Endodermal cell (in vitro differentiated cells): ENCODE measurements around the gene EPB41L3. TPM values are rescaled to one million over a fixed set of nuclear protein-coding genes. Genes with fewer than 3 reads are reported as not detected.
"Not testable (repeated sequence)": the region's sequence is repeated elsewhere in the genome, so short reads cannot be mapped to it uniquely, and the experiment has no call there.

Experiments
- DNase-seq: peaks from one replicate; pipeline ENCODE4 v3.0.0-alpha.2; 2017
- H3K27ac ChIP-seq: 2 replicates; pipeline ENCODE4 v1.5.1; 2013; ENCODE audit warnings: mild to moderate bottlenecking, low read depth, low read length, moderate library complexity
- H3K27me3 ChIP-seq: 2 replicates; pipeline ENCODE4 v1.6.1; 2013; ENCODE audit warnings: mild to moderate bottlenecking, low read length, moderate library complexity; ENCODE audit not compliant: insufficient read depth, control insufficient read depth, poor library complexity, severe bottlenecking
- H3K36me3 ChIP-seq: 2 replicates; pipeline ENCODE4 v1.7.0; 2013; ENCODE audit warnings: mild to moderate bottlenecking, low read length, moderate library complexity; ENCODE audit not compliant: control insufficient read depth, insufficient read depth
- H3K4me1 ChIP-seq: one replicate; pipeline ENCODE4 v1.7.0; 2013; ENCODE audit warnings: low read length; ENCODE audit not compliant: control insufficient read depth, insufficient read depth
- H3K4me3 ChIP-seq: 2 replicates; pipeline ENCODE4 v1.5.1; 2013; ENCODE audit warnings: mild to moderate bottlenecking, low read length, moderate library complexity
- H3K9ac ChIP-seq: 2 replicates; pipeline ENCODE4 v1.6.1; 2013; ENCODE audit warnings: mild to moderate bottlenecking, low read length, moderate library complexity; ENCODE audit not compliant: poor library complexity, severe bottlenecking; ENCODE audit errors: extremely low read depth
- H3K9me3 ChIP-seq: 2 replicates; pipeline ENCODE4 v1.6.1; 2013; ENCODE audit warnings: mild to moderate bottlenecking, low read length, moderate library complexity; ENCODE audit not compliant: control insufficient read depth
- H3K27ac Mint-ChIP-seq: 2 replicates; pipeline ENCODE4 v1.8.0; 2020; ENCODE audit warnings: mixed read lengths
- H3K27me3 Mint-ChIP-seq: 2 replicates; pipeline ENCODE4 v1.8.0; 2021; ENCODE audit warnings: mild to moderate bottlenecking, mixed read lengths; ENCODE audit not compliant: insufficient read depth
- H3K36me3 Mint-ChIP-seq: 2 replicates; pipeline ENCODE4 v1.8.0; 2020; ENCODE audit warnings: low read depth, mixed read lengths
- H3K4me1 Mint-ChIP-seq: 2 replicates; pipeline ENCODE4 v1.8.0; 2020; ENCODE audit warnings: mixed read lengths
- H3K4me3 Mint-ChIP-seq: 2 replicates; pipeline ENCODE4 v1.8.0; 2020; ENCODE audit warnings: mild to moderate bottlenecking, moderate library complexity, mixed read lengths
- H3K9me3 Mint-ChIP-seq: 2 replicates; pipeline ENCODE4 v1.8.0; 2020; ENCODE audit warnings: mild to moderate bottlenecking, mixed read lengths
- CTCF ChIP-seq: fragments of 200-600 bp; sonication (generic); conservative IDR thresholded peaks from 2 replicates; pipeline ENCODE4 v1.5.0; 2021; ENCODE audit warnings: antibody characterized with exemption, mild to moderate bottlenecking
- WGBS, 2 experiments: methylation state at CpG; one replicate each; pipeline versions ENCODE4 v1.1.5 to v1.1.7; 2013; ENCODE audit warnings: missing lambda C conversion rate in 2 of 2, mixed read lengths in 1 of 2; ENCODE audit not compliant: insufficient coverage in 1 of 2, insufficient read length in 1 of 2; 5-methylcytosine and 5-hydroxymethylcytosine counted together
- total RNA-seq, 2 donors: library from RNA; stranded (reverse); fragmentation: NEBNext Ultra II Directional in 1 of 2; extraction: Animal tissue kit (Norgen Biotek cat#: 25700) in 1 of 2; gene quantifications; 2 replicates in 1 of 2; 3 replicates in 1 of 2; pipeline ENCODE4 v1.2.1, GENCODE V29; 2021

Gene EPB41L3
- total RNA-seq, 2 donors from 2014 or later, result 49.3 to 51.6 TPM

DNA sequence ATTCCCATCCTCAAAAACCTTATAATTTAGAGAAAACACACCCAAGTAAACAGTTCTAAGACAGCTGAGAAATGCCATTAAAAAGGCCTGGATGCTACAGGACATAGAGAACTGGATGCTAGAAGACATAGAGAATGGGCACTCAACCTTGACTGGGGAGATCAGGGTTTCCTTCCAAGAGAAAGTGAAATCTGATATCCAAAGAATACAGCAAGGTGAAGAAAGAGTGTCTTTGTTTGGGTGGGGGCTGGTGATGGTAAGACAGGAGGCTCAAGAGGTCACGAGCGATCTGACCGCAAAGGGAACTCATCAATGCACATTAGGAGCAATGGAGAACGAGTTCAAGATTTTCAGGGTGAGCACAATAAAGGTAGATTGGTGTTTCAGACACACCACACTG is 31.6 kb downstream of the EPB41L3 start:
- H3K9me3 ChIP-seq, result no peaks in the 10 kb centered on the region

DNA sequence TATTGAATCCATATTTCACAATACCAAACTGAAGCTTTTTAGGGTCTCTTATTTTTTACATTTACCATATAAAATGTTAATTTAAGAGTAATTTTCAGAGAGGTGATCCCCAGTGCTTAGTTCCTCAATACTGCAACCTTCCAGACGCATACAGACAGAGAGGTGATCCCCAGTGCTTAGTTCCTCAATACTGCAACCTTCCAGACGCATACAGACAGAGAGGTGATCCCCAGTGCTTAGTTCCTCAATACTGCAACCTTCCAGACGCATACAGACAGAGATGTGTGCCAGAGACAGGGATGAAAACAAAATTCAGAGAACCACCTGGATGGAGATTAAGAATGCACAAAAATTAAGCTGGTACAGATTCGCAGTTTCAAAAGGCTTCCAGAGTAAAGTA is 32.3 kb downstream of the EPB41L3 start:
- not testable (repeated sequence) for H3K27me3 Mint-ChIP-seq, H3K36me3 ChIP-seq, H3K27ac Mint-ChIP-seq, H3K9me3 Mint-ChIP-seq, H3K9me3 ChIP-seq, H3K27me3 ChIP-seq, DNase-seq, H3K36me3 Mint-ChIP-seq, H3K27ac ChIP-seq, H3K9ac ChIP-seq, H3K4me3 Mint-ChIP-seq, H3K4me3 ChIP-seq, H3K4me1 ChIP-seq
- H3K4me1 Mint-ChIP-seq, result peaks cover 48% of the 10 kb centered on the region
- WGBS, 2 experiments, result 93 to 97% methylated on average over 1 to 4 of the region's 4 CpGs

More for the DNA sequence above, 31.6 kb downstream of the EPB41L3 start:
- no peak overlapping the region for H3K4me3 Mint-ChIP-seq
- H3K36me3 Mint-ChIP-seq, result no peaks in the 10 kb centered on the region
- no peak for TF ChIP-seq CTCF
- no peak overlapping the region for H3K4me3 ChIP-seq
- DNase-seq, result no peak
- H3K4me1 ChIP-seq, result peaks cover 13% of the 10 kb centered on the region
- no peak overlapping the region for H3K27ac Mint-ChIP-seq
- no peak overlapping the region for H3K9ac ChIP-seq
- H3K9me3 Mint-ChIP-seq, result no peaks in the 10 kb centered on the region
- H3K4me1 Mint-ChIP-seq, result peaks cover 50% of the 10 kb centered on the region
- H3K27me3 ChIP-seq, result no peaks in the 10 kb centered on the region
- H3K27ac ChIP-seq, result no peak overlapping the region
- WGBS, 2 experiments, result 80 to 92% methylated on average over 4 of the region's 4 CpGs
- no peaks in the 10 kb centered on the region for H3K36me3 ChIP-seq
- H3K27me3 Mint-ChIP-seq, result no peaks in the 10 kb centered on the region

DNA sequence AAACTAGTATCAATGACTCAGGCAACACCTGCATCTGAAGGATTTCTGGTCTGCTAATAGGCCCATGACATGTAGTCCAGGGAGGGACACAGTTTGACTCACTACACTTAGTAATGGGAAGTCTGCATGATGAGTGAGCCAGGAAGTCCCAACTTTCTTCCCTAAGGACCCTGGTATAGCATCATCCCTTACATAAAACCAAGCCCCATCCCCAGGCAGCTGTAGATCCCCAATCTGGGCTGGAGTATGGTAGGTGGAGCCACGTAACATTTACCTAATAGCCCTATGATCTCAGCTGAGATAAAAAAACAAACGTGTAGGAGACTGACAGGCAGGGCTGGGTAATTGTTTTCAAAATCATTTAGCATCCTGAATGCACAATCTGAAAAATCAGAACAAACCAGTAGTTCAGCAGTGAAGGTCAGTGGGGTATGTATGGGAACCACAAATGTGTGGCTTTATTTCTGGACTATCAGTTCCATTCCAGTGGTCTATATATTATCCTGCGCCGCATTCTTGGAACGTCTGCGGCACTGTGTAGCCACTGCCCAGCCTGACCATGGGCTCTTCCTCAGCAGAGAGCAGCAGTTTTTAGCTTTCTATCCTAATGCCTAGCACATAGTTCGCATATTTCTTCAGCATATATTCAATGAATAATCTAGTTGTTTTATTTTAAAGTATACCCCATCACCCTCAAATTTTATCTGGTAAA is 33.5 kb downstream of the EPB41L3 start:
- no peaks in the 10 kb centered on the region for H3K36me3 ChIP-seq
- H3K27ac Mint-ChIP-seq, result no peak overlapping the region
- no peak overlapping the region for H3K9ac ChIP-seq
- H3K27ac ChIP-seq, result no peak overlapping the region
- H3K27me3 Mint-ChIP-seq, result peaks cover 2% of the 10 kb centered on the region
- no peak for TF ChIP-seq CTCF
- DNase-seq, result no peak
- no peaks in the 10 kb centered on the region for H3K27me3 ChIP-seq
- no peaks in the 10 kb centered on the region for H3K4me1 ChIP-seq
- H3K4me1 Mint-ChIP-seq, result peaks cover 40% of the 10 kb centered on the region
- no peak overlapping the region for H3K4me3 ChIP-seq
- H3K9me3 ChIP-seq, result no peaks in the 10 kb centered on the region
- no peak overlapping the region for H3K4me3 Mint-ChIP-seq
- H3K9me3 Mint-ChIP-seq, result no peaks in the 10 kb centered on the region
- H3K36me3 Mint-ChIP-seq, result no peaks in the 10 kb centered on the region
- WGBS, 2 experiments, result 90 to 97% methylated on average over 4 to 6 of the region's 7 CpGs

GRCh38 chr18:5508821-5509220 is 35.0 kb downstream of the EPB41L3 start:
- 92 to 100% methylated on average over 2 of the region's 2 CpGs for WGBS, 2 experiments
- H3K36me3 ChIP-seq, result no peaks in the 10 kb centered on the region
- no peak overlapping the region for H3K9ac ChIP-seq
- no peak overlapping the region for H3K4me3 Mint-ChIP-seq
- no peaks in the 10 kb centered on the region for H3K4me1 ChIP-seq
- H3K4me1 Mint-ChIP-seq, result peaks cover 33% of the 10 kb centered on the region
- TF ChIP-seq CTCF, result no peak
- H3K36me3 Mint-ChIP-seq, result no peaks in the 10 kb centered on the region
- no peaks in the 10 kb centered on the region for H3K9me3 ChIP-seq
- H3K27ac Mint-ChIP-seq, result no peak overlapping the region
- H3K9me3 Mint-ChIP-seq, result no peaks in the 10 kb centered on the region
- no peak for DNase-seq
- H3K4me3 ChIP-seq, result no peak overlapping the region
- no peak overlapping the region for H3K27ac ChIP-seq
- H3K27me3 Mint-ChIP-seq, result peaks cover 6% of the 10 kb centered on the region
- H3K27me3 ChIP-seq, result no peaks in the 10 kb centered on the region
